CD4-positive, alpha-beta T cell treated with Interleukin-6 for 4 hours (primary cell): Measurements from ENCODE around the gene LDB2.

Experiments
- DNase-seq: peaks from one replicate; pipeline ENCODE4 v3.0.0-alpha.2; 2020; ENCODE audit warnings: mixed read lengths

The LDB2 gene

DNA sequence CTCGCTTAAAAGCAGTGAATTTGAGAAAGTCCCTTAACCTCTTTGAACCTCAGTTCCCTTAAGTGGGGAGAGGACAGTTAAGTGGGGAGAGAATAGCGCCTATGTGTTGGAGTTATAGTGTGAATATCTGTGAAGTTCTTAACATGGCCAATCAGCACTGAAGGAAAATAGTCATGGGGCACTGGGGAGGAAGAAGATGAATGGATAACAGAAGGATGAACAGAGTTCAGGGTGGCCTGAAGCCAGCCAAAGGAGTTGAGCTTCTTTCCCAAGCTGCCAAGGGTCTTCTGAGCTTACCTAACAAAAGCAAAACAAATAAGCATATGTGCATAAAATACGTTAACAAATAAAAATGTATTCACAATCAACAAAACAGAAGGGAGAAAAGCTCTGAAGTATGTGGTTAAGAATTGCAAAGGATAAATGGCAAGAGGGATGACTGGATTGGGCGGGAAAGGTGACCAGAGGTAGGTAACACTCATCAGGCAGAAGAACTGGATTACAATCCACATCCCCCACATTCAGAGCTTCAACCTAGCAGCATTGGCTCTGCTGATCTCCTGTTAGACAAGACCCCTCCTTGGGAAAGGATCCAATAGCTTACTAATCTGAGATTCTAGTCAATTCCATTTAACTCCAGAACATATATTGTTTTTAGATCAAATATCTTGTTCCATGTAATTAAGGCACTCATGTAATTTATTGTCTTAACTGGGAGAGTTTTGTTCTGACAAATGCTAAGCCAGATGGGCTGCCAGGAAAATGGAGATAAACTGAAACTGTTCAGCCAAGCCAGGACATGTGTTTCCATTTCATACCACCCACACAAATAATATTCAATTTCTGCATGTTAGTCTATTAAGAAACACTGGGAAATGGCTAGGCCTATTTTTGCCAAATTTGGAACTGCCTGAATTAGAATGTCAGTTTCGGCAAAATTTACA is 221.2 kb downstream of the LDB2 start:
- DNase-seq, result no peak

- DNase-seq, result no peak
Measured at GRCh38 chr4:16676230-16676770, 222.1 kb downstream of the LDB2 start.

- no peak for DNase-seq
Measured at GRCh38 chr4:16674082-16674481, 224.4 kb downstream of the LDB2 start.

- DNase-seq, result no peak
Measured at GRCh38 chr4:16672421-16672820, 226.0 kb downstream of the LDB2 start.

GRCh38 chr4:16671741-16672140 is 226.7 kb downstream of the LDB2 start:
- no peak for DNase-seq

- DNase-seq, result no peak
Measured at GRCh38 chr4:16670727-16671126, 227.7 kb downstream of the LDB2 start.

- no peak for DNase-seq
Measured at GRCh38 chr4:16669036-16669435, 229.4 kb downstream of the LDB2 start.

- no peak for DNase-seq
Measured at GRCh38 chr4:16668488-16668887, 230.0 kb downstream of the LDB2 start.

- DNase-seq, result no peak
Measured at GRCh38 chr4:16667464-16667863, 231.0 kb downstream of the LDB2 start.

- DNase-seq, result no peak
Measured at GRCh38 chr4:16665942-16666551, 232.4 kb downstream of the LDB2 start.

GRCh38 chr4:16663732-16664131 is 234.7 kb downstream of the LDB2 start:
- DNase-seq, result no peak

- DNase-seq, result no peak
Measured at GRCh38 chr4:16663307-16663706, 235.1 kb downstream of the LDB2 start.

GRCh38 chr4:16661813-16662212 is 236.6 kb downstream of the LDB2 start:
- no peak for DNase-seq

DNA sequence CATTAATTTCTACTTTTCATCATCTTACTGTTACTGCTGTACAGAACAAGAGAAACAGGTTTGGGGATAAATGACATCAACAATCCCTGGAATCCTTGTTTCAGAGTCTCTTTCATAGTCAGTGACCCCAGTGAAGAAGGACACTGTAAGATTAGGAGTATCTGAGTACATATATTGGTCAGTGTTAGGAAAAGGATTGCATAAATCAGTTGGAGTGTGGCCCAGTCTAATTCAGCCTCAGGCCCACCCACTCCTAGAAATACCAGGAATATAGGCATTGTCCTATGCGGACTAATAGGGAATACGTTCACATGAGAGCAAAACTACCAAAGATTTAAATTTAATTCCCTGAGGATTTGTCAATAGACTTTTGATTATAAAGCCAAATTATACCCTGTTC is 237.8 kb downstream of the LDB2 start:
- DNase-seq, result no peak

DNA sequence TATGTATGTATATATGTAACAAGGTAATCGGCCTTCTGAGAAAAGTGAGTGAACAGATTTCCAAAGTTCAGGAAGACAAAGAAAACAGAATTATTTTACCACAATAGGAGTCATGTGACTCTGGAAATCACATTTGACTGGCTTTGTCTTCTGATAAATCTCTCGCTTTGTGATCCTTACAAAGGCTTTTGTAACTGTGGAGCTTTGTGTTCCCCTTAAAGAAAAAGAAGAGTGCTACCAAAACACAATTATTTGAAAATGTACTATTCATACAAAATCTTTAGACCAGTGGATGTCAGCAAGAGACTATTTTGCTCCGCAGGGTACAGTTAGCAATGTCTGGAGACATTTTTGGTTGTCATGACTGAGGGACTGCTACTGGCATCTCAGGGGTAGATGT is 238.8 kb downstream of the LDB2 start:
- DNase-seq, result no peak

DNA sequence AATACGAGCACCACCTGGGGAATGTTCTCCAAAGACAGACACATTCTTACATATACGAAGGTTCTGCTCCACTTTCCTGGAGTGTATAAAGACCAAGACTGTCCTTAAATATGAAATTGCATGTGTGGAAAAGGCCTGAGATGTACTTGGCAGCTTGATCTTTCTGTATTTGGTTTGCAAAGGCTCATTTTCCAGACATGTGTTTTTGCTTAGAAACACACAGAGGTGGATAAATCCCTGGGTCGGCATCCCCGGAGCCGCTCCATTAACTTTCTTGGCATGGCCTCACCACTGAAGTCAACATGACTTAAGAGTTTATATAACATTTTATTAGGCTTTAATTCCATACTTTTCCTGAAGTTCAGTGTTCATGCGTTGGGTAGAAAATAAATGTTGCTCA is 239.4 kb downstream of the LDB2 start:
- no peak for DNase-seq

DNA sequence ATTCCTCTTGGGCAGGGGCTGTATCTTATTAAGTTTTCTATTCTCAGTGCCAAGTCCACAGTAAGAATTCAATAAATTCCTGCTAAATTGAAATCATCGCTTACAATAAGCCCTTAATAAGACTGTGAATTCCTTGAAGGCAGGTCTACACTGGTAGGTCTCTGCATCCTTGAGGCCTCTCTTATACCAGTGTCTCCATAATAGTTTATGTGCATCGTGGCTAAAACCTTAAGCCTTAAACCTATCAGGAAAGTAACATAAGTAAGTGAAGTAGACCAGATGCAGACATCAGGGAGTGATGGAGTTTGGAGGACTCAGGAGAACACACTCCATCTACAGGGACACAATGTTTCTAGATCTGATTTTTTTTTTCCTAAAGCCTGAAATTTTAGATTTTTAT is 240.3 kb downstream of the LDB2 start:
- no peak for DNase-seq

DNA sequence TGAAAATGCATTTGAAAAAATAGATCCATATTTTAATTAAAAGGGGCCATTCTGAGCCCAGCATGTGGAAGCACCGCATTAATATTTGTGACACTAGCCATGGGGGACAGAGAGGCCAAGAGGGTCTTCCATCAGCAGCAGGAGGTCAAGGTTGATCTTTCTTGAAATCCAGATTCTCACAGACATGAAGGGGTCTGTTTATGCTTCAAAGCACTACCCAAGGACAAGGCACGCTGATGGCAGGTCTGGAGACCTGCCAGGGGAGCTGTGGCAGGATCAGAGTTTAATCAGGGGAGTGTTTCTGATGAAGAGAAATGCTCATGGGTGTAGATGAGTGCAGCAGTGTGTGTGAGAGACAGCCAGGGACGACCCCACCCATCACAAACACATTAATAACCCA is 243.3 kb downstream of the LDB2 start:
- DNase-seq, result no peak

DNA sequence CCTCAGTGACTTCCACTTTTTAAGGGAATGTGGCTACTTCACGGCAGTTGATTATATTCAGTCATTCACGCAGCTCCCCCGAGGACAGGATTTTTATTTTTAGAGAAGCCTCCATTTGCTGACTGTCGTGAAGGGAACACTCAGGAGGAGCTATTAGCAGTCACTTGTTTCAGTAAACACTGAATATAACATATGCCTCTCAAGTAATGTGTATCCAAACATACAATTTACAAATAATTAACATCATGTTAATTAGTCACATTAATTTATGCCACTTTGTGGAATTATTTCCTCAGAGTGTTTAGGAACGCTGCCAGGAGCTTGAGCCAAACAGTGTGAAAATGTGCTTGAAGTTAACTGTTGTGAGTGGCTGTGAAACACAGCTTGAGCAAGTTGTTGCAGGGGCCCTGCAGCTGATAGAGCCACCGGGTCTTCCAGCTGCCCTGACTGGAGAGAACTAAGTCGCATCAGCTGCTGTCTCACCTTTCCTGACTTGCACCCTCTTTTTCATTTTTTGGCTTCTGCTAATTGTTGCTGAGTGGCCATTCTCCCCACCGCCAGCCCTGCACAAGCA is 245.6 kb downstream of the LDB2 start:
- no peak for DNase-seq

GRCh38 chr4:16646459-16646858 is 252.0 kb downstream of the LDB2 start:
- no peak for DNase-seq

- DNase-seq, result no peak
Measured at GRCh38 chr4:16643893-16644292, 254.6 kb downstream of the LDB2 start.

- DNase-seq, result no peak
Measured at GRCh38 chr4:16642897-16643296, 255.5 kb downstream of the LDB2 start.

DNA sequence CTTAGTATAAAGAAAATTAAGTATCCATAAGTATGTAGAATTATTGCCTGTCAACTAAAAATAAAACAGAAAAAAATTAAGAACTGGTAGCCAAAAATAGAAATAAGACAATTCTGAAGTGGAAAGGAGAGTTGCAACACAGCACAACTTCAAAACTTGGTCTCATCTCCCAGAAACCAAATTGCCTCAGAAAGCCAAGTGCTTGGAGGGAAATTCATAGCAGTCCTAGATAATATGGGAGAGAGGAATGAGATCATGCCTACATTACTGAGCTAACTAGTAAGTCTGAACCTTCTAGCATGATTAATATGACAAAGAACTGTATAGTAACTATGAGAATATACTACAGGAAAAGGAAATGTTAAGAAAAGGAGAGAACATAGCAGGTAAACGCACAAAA is 256.5 kb downstream of the LDB2 start:
- no peak for DNase-seq
